T-helper 17 cell (primary cell): ENCODE data around the gene DLK1. TPM values are rescaled to one million over a fixed set of nuclear protein-coding genes. Genes with fewer than 3 reads are reported as not detected.

Experiments used
- ATAC-seq: fragments of 150-1000 bp; cut with Tn5 transposase; 2 replicates; pipeline ENCODE4 v1.10.0; 2021; ENCODE audit warnings: mild to moderate bottlenecking, moderate library complexity
- DNase-seq, 3 donors: peaks; one replicate each; pipeline versions ENCODE4 v3.0.0 to v3.0.0-alpha.2; 2020 to 2021
- H3K9me3 ChIP-seq: one replicate; pipeline ENCODE4 v1.7.0; 2013; ENCODE audit warnings: low read length, mild to moderate bottlenecking; ENCODE audit not compliant: control insufficient read depth, poor library complexity, severe bottlenecking
- H3K27ac Mint-ChIP-seq: one replicate; pipeline ENCODE4 v1.8.0; 2022; ENCODE audit warnings: mild to moderate bottlenecking, moderate library complexity, mixed read lengths
- H3K27me3 Mint-ChIP-seq: one replicate; pipeline ENCODE4 v1.8.0; 2022; ENCODE audit warnings: mixed read lengths
- H3K36me3 Mint-ChIP-seq: one replicate; pipeline ENCODE4 v1.8.0; 2022; ENCODE audit warnings: low read depth, mixed read lengths
- H3K4me1 Mint-ChIP-seq: one replicate; pipeline ENCODE4 v1.8.0; 2022; ENCODE audit warnings: mild to moderate bottlenecking, mixed read lengths
- H3K4me3 Mint-ChIP-seq: one replicate; pipeline ENCODE4 v1.8.0; 2022; ENCODE audit warnings: mild to moderate bottlenecking, moderate library complexity, mixed read lengths
- total RNA-seq, 4 donors: library from RNA in 2 of 4; stranded (reverse) in 2 of 4; gene quantifications; one replicate each; pipeline ENCODE4 v1.2.3 and lab custom pipeline; 2022 to 2026

The DLK1 gene
- total RNA-seq, 2 donors from 2014 or later, result 0.91 TPM; not detected in 1

DNA sequence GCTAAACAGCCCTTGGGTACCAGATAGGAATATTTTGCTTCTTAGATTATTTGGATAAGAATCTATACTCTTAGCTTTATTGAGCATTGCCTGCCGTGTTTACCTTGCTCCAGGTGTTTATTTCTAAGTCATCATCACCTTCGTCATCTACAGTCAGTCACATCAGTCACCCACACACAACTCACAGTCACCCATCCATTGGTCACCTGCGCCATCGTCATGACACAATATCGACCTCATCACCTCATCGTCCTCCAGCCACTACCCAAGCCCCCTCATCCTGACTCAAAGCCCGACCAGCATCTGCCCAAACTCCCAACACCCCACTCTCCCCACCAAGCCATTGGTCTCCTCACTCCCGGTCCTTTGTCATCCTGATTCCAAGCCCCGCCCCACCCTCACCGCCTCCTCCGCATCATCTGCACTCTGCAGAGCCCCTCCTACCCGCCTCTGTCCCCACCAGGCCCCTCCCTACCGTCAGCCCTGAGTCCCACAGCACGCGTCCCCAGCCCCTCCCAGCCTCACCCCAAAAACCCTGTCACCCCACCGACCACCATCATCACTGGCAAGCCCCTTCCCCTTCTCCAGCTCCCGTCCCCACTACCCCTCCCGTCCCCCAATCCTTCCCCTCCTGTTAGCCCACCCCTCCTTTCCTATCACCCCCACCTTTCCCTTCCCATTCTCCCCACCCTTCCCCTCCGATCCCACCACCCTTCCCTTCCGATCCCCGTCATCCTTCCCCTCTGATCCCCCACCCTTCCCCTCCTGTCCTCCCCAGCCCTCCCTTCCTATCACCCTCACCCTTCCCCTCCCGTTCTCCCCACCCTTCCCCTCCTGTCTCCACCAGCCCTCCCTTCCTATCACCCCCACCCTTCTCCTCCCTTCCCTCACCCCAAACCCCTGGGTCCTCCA is 9.8 kb downstream of the DLK1 start:
- no peak overlapping the region for H3K27ac Mint-ChIP-seq
- no peak overlapping the region for H3K4me3 Mint-ChIP-seq
- H3K9me3 ChIP-seq, result no peaks in the 10 kb centered on the region
- ATAC-seq (no peak), DNase-seq (no peak)
- peaks cover 20% of the 10 kb centered on the region for H3K27me3 Mint-ChIP-seq
- peaks cover 2% of the 10 kb centered on the region for H3K4me1 Mint-ChIP-seq
- H3K36me3 Mint-ChIP-seq, result no peaks in the 10 kb centered on the region

DNA sequence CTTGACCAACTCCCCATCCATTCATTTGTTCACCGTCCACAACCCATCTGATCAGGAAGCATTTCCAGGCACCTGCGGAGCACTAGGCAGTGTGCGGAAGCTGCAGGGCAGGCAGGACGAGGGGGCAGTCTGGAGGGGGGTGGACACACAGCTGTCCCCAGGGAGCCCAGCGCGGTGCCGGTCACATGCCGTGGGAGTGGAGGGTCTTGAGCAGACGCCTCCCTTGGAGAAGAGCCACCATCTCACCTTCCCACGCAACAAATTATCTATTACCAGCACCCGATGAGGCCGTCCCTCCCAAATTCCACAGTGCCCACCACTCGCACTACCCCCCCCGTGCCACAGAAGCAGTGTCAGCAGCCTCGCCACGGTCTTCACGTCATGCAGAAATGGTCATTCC is 10.8 kb downstream of the DLK1 start:
- no peaks in the 10 kb centered on the region for H3K9me3 ChIP-seq
- DNase-seq (no peak), ATAC-seq (no peak)
- Mint-ChIP-seq H3K4me1 (peaks cover 2% of the 10 kb centered on the region), H3K4me3 (no peak overlapping the region), H3K36me3 (no peaks in the 10 kb centered on the region), H3K27ac (no peak overlapping the region), H3K27me3 (peaks cover 14% of the 10 kb centered on the region)

DNA sequence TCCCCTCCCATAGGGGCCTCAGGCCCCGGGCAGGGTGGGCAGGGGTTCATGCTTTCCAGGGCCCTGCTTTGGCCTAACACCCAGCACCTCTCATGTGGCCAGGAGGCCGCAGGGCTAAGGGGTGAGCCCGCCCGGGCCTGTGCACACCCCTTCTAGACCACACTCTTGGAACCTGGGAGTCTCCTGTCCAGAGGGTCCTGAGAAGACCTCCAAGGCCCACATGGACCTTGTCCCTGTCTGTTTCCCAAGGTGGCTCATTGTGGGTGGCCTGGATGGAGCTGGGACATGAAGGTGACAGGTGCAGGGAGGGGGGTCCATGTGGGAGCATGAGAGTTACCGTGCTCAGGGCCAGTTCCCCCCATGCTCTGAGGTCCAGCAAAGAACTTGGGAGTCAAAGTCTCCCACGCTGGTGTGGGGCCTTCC is 11.6 kb downstream of the DLK1 start:
- ATAC-seq, result no peak
- H3K4me1 Mint-ChIP-seq, result peaks cover 2% of the 10 kb centered on the region
- peaks cover 12% of the 10 kb centered on the region for H3K27me3 Mint-ChIP-seq
- no peak overlapping the region for H3K27ac Mint-ChIP-seq
- H3K36me3 Mint-ChIP-seq, result no peaks in the 10 kb centered on the region
- no peak overlapping the region for H3K4me3 Mint-ChIP-seq
- no peak for DNase-seq
- H3K9me3 ChIP-seq, result no peaks in the 10 kb centered on the region

DNA sequence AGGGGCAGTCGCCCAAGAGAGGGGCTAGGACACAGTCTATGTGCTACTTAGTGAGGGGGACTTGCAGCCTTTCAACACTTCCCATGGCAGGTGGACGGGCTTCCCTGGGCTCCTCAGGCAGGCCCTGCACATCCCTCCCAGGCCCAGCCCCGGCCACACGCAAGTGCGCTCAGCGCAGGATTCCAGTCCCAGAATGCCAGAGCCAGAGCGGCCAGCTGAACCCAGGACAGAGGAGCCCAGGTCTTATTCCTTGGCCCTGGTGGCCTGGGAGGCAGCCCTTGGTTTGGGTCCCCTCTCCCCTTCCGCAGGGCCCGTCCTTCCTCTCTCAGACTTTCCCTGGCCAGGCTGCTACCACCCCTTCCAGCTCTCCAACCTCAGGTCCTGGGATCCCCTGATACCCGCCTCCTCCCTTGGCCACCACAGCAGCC is 12.0 kb downstream of the DLK1 start:
- Mint-ChIP-seq H3K27ac (no peak overlapping the region), H3K36me3 (no peaks in the 10 kb centered on the region), H3K4me3 (no peak overlapping the region), H3K4me1 (peaks cover 2% of the 10 kb centered on the region), H3K27me3 (peaks cover 12% of the 10 kb centered on the region)
- DNase-seq, result no peak
- H3K9me3 ChIP-seq, result no peaks in the 10 kb centered on the region
- no peak for ATAC-seq

DNA sequence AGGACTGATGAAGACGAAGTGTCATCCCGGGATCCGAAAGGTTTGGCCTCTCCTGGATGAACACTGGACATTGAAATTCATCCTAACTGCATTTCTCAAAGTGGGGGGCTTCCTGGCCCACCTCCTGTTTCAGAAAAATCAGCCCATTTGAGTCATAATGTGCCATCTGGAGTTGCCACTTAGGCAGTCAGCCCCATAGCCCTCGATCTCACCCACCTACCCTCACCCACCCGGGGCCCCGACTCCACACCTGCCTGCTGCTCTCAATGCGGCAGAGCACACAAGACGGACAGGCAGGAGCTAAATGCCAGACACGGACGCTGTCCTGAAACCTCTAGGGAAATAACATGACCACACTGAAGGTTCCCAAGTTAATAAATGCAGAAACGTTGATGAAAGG is 12.6 kb downstream of the DLK1 start:
- no peaks in the 10 kb centered on the region for H3K9me3 ChIP-seq
- H3K27me3 Mint-ChIP-seq, result peaks cover 16% of the 10 kb centered on the region
- H3K4me1 Mint-ChIP-seq, result peaks cover 2% of the 10 kb centered on the region
- ATAC-seq (no peak), DNase-seq (no peak)
- no peak overlapping the region for H3K4me3 Mint-ChIP-seq
- no peak overlapping the region for H3K27ac Mint-ChIP-seq
- H3K36me3 Mint-ChIP-seq, result no peaks in the 10 kb centered on the region

DNA sequence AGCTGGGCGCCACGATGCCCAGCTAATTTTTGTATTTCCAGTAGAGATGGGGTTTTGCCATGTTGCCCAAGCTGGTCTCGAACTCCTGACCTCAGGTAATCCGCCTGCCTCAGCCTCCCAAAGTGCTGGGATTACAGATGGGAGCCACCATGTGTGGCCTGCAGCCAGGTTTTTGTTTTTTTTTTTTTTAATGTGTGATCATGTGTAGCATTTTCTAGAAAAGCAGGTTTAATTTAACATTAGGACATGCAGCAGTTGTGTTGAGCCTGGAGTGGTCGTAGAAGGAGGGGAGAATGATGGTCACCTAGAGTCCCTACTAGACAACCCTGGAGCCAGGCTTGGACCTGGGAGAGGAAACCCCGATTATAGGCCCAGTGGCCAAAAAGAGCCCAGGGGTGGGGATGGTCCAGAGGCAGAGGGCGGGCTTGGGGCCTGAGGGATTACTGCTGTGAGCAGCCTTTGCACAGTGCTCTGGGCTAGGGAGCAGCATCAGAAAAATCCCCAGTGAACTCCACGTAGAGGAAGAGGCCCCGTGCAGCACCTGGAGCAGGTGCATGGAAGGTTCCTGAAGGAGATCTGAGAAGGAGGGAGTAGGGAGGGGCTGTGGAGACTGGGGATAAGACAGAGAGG is 13.6 kb downstream of the DLK1 start:
- no peak overlapping the region for H3K27ac Mint-ChIP-seq
- no peak for DNase-seq
- peaks cover 2% of the 10 kb centered on the region for H3K4me1 Mint-ChIP-seq

DNA sequence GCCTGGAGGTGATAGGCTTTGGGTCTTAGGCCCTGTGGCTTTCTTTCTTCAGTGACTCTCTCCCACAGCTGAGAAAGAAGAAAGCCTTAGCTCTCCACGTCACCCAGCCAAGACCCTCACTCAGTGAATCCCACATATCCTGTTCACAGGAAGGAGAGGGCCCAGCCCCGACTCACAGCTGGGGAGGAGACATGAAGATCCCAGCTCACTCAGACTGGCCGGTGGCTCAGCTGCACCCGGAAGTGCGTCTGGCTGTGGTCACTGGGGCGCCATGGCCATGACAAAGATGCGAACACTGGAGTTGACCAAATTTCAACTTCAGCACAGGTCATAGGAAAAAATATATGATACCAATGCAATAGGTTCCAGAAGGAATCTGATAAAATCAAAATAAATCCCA is 14.2 kb downstream of the DLK1 start:
- H3K9me3 ChIP-seq, result no peaks in the 10 kb centered on the region
- no peak overlapping the region for H3K27ac Mint-ChIP-seq
- H3K36me3 Mint-ChIP-seq, result no peaks in the 10 kb centered on the region
- peaks cover 2% of the 10 kb centered on the region for H3K4me1 Mint-ChIP-seq
- DNase-seq (no peak), ATAC-seq (no peak)
- no peak overlapping the region for H3K4me3 Mint-ChIP-seq
- H3K27me3 Mint-ChIP-seq, result peaks cover 16% of the 10 kb centered on the region

More for the DNA sequence above, 13.6 kb downstream of the DLK1 start:
- H3K36me3 Mint-ChIP-seq, result no peaks in the 10 kb centered on the region
- no peak for ATAC-seq
- no peak overlapping the region for H3K4me3 Mint-ChIP-seq
- no peaks in the 10 kb centered on the region for H3K9me3 ChIP-seq
- peaks cover 16% of the 10 kb centered on the region for H3K27me3 Mint-ChIP-seq

DNA sequence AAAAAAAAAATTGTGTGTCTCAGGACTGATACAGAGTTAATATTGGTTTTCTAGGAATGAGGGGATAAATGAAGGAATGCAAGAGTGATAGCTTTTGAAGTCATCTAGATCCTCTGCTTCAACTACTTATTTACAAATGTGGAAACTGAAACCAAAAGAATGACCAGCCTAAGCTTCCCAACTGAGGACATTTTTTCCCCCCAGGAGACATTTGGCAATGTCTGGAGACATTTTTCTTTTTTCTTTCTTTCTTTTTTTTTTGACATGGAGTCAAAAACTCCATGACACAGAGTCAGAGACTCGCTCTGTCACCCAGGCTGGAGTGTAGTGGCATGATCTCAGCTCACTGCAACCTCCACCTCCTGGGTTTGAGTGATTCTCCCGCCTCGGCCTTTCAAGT is 15.3 kb downstream of the DLK1 start:
- no peak overlapping the region for H3K4me3 Mint-ChIP-seq
- no peaks in the 10 kb centered on the region for H3K36me3 Mint-ChIP-seq
- peaks cover 2% of the 10 kb centered on the region for H3K4me1 Mint-ChIP-seq
- H3K27me3 Mint-ChIP-seq, result peaks cover 16% of the 10 kb centered on the region
- no peaks in the 10 kb centered on the region for H3K9me3 ChIP-seq
- no peak overlapping the region for H3K27ac Mint-ChIP-seq
- ATAC-seq (no peak), DNase-seq (no peak)

DNA sequence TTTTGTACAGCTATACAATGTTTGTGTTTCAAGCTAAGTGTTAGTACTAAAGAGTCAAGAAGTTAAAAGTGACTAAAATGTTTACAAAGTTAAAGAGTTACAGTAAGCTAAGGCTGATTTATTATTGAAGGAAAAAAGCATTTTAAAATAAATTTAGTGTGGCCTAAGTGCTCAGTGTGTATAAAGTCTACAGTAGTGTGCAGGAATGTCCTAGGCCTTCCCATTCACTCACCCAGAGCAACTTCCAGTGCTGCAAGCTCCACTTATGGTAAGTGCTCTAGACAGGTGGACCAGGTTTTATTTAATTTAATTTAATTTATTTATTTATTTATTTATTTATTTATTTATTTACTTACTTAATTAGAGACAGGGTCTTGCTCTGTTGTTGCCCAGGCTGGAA is 19.6 kb downstream of the DLK1 start:
- ATAC-seq, result no peak
- Mint-ChIP-seq H3K4me3 (no peak overlapping the region), H3K27ac (no peak overlapping the region), H3K4me1 (no peaks in the 10 kb centered on the region), H3K36me3 (peaks cover 2% of the 10 kb centered on the region), H3K27me3 (peaks cover 22% of the 10 kb centered on the region)
- no peaks in the 10 kb centered on the region for H3K9me3 ChIP-seq
- no peak for DNase-seq

DNA sequence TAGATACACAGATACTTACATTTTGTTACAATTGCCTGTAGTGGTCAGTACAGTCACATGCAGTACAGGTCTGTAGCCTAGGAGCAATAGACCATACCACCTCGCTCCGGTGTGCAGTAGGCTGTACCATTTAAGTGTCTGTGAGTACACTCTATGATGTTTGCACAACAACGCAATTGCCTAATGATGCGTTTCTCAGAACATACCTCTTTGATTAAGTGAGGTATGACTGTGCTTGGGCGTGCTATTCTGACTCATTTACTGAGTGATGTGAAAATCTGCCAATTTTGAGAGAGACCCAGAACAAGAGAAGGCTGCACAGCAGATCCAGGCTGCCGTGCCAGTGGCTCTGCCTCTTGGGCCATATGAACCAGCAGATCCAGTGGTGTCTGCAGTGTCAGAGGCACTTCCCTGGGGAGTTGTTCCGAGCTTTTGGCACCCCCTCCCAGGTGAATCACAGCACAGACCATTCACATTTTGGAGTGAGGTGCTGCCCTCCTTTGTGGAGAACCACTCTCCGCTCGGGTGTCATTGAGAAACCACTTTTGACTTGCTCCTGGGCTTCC is 20.4 kb downstream of the DLK1 start:
- no peak overlapping the region for H3K27ac Mint-ChIP-seq
- H3K9me3 ChIP-seq, result no peaks in the 10 kb centered on the region
- peaks cover 29% of the 10 kb centered on the region for H3K27me3 Mint-ChIP-seq
- ATAC-seq (no peak), DNase-seq (no peak)
- H3K4me3 Mint-ChIP-seq, result no peak overlapping the region
- peaks cover 5% of the 10 kb centered on the region for H3K36me3 Mint-ChIP-seq
- no peaks in the 10 kb centered on the region for H3K4me1 Mint-ChIP-seq

DNA sequence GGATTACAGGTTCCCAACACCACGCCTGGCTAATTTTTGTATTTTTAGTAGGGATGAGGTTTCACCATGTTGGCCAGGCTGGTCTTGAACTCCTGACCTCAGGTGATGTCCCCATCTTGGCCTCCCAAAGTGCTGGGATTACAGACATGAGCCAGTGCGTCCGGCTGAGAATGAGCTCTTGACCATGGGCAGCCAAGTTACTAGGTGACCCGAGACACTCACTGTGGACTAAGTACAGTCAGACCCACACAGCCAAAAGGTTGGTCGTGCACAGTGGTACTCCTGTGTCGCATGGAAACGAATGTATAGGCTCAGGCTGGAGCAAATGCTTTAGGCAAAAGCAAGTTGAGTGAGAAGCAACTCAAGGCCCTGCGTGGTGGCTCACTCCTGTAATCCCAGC is 21.0 kb downstream of the DLK1 start:
- Mint-ChIP-seq H3K36me3 (peaks cover 5% of the 10 kb centered on the region), H3K27me3 (peaks cover 34% of the 10 kb centered on the region), H3K4me1 (no peaks in the 10 kb centered on the region), H3K4me3 (no peak overlapping the region), H3K27ac (no peak overlapping the region)
- no peaks in the 10 kb centered on the region for H3K9me3 ChIP-seq
- DNase-seq (no peak), ATAC-seq (no peak)

DNA sequence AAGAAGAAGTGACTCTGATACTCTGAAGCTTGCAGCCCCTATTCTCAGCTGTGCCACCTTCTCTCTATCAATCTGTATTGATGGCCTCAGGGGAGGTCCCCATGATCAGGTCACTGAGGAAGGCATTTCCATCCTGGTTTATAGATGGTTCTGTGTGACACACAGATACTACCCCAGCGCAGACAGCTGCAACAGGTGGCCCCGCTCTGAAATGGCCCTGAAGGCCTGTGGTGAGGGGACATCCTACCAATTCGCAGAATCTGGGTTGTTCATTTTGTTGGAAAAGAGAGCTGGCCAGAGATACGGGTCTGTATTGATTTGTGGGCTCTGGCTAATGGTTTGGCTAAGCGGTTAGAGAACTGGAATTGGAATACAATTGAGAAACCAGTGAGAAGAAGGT is 21.7 kb downstream of the DLK1 start:
- H3K4me3 Mint-ChIP-seq, result no peak overlapping the region
- no peak for DNase-seq
- peaks cover 5% of the 10 kb centered on the region for H3K36me3 Mint-ChIP-seq
- ATAC-seq, result no peak
- H3K9me3 ChIP-seq, result no peaks in the 10 kb centered on the region
- no peak overlapping the region for H3K27ac Mint-ChIP-seq
- peaks cover 41% of the 10 kb centered on the region for H3K27me3 Mint-ChIP-seq
- H3K4me1 Mint-ChIP-seq, result no peaks in the 10 kb centered on the region

DNA sequence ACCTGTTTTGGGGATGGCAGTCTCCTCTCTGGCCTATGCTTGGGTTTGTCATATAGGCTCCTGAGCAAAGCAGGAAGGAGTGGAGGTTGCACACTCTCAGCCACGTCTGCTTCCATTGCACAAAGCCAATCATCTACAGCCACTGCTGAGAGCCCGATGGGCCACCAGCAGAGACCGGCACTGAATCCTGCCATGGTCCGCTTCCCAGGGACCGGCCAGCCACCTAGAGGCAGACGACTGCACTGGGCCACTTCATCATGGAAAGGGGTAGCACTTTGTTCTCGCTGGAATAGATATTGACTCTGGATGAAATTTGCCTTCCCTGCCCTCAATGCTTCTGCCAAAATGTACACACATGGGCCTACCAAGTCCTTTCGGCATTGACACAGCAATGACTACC is 22.3 kb downstream of the DLK1 start:
- ATAC-seq, result no peak

More for the DNA sequence above, 22.3 kb downstream of the DLK1 start:
- DNase-seq, result no peak
- H3K27ac Mint-ChIP-seq, result no peak overlapping the region
- no peaks in the 10 kb centered on the region for H3K4me1 Mint-ChIP-seq
- no peaks in the 10 kb centered on the region for H3K9me3 ChIP-seq
- H3K4me3 Mint-ChIP-seq, result no peak overlapping the region
- H3K27me3 Mint-ChIP-seq, result peaks cover 45% of the 10 kb centered on the region
- peaks cover 5% of the 10 kb centered on the region for H3K36me3 Mint-ChIP-seq
